ENCODE data around the gene CATSPER2.
"Not testable (repeated sequence)": the region's sequence is repeated elsewhere in the genome, so short reads cannot be mapped to it uniquely, and the experiment has no call there.

DNA sequence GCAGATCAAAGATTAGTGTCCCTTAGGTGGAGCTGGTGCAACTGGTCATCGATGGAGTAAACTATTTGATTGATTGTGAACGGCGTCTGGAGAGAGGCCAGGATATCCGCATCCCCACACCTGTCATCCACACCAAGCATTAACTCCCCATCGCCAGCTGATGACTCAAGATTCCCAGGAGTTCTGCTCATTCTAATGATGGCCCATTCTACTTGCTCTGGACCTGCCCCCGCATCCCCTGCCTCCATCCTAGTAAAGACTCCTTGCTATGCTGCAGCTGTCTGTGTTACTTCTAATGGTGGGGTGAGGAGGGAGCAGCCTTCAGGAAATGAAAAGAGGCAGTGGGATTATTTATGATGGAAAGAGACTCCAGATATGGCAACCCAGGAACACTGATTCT lies 49.5 kb downstream of the CATSPER2 start:
- not testable (repeated sequence) for TF ChIP-seq POLR2AphosphoS5 (IDR thresholded peaks at IDR 0.05); EP300 (IDR thresholded peaks at IDR 0.05; ENCODE audit: low read depth); POLR2A (IDR thresholded peaks at IDR 0.05)
- TF ChIP-seq, protein P1, sequence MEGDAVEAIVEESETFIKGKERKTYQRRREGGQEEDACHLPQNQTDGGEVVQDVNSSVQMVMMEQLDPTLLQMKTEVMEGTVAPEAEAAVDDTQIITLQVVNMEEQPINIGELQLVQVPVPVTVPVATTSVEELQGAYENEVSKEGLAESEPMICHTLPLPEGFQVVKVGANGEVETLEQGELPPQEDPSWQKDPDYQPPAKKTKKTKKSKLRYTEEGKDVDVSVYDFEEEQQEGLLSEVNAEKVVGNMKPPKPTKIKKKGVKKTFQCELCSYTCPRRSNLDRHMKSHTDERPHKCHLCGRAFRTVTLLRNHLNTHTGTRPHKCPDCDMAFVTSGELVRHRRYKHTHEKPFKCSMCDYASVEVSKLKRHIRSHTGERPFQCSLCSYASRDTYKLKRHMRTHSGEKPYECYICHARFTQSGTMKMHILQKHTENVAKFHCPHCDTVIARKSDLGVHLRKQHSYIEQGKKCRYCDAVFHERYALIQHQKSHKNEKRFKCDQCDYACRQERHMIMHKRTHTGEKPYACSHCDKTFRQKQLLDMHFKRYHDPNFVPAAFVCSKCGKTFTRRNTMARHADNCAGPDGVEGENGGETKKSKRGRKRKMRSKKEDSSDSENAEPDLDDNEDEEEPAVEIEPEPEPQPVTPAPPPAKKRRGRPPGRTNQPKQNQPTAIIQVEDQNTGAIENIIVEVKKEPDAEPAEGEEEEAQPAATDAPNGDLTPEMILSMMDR (IDR thresholded peaks at IDR 0.05) = not testable (repeated sequence)

All from transverse colon (tissue), 4 donors.